ENCODE results near the gene ERVV-1.

DNA sequence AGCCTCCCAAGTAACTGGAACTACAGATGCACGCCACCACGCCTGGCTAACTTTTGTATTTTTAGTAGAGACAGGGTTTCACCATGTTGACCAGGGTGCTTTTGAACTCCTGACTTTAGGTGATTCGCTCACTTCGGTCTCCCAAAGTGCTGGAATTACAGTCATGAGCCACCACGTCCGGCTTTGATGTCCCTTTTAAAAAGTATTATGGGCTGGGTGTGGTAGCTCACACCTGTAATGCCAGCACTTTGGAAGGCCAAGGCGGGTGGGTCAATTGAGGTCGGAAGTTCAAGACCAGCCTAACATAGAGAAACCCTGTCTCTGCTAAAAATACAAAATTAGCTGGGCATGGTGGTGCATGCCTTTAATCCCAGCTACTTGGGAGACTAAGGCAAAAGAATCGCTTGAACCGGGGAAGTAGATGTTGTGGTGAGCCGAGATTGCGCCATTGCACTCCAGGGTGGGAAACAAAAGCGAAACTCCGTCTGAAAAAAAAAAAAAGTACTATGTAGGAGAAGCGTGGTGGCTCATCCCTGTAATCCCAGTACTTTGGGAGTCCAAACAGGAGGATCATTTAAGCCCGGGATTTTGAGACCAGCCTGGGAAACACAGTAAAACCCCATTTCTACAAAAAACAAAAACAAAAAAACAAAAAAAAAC lies 22.8 kb upstream of the ERVV-1 start:
- TF ChIP-seq POLR2AphosphoS5 (IDR thresholded peaks at IDR 0.05): no peak
- TF ChIP-seq, protein P1, sequence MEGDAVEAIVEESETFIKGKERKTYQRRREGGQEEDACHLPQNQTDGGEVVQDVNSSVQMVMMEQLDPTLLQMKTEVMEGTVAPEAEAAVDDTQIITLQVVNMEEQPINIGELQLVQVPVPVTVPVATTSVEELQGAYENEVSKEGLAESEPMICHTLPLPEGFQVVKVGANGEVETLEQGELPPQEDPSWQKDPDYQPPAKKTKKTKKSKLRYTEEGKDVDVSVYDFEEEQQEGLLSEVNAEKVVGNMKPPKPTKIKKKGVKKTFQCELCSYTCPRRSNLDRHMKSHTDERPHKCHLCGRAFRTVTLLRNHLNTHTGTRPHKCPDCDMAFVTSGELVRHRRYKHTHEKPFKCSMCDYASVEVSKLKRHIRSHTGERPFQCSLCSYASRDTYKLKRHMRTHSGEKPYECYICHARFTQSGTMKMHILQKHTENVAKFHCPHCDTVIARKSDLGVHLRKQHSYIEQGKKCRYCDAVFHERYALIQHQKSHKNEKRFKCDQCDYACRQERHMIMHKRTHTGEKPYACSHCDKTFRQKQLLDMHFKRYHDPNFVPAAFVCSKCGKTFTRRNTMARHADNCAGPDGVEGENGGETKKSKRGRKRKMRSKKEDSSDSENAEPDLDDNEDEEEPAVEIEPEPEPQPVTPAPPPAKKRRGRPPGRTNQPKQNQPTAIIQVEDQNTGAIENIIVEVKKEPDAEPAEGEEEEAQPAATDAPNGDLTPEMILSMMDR (IDR thresholded peaks at IDR 0.05): no peak
